ENCODE data around the gene GOLM1. TPM values are rescaled to one million over a fixed set of nuclear protein-coding genes. Genes with fewer than 3 reads are reported as not detected.

GOLM1 gene
- total and polyA plus RNA-seq, 8 donors, result 20.2 to 76.7 (median 34.0) TPM

GRCh38 chr9:86135371-86135770 is 36.0 kb upstream of the GOLM1 start:
- FAIRE-seq (no peak), DNase-seq (no peak), ATAC-seq (peak in 2 of 4 donors; percentile 31 to 43)
- Histone ChIP-seq H3K27ac (no peak overlapping the region), H3K36me3 (no peaks in the 10 kb centered on the region), H3K4me3 (no peak overlapping the region), H3K4me1 (peaks cover 0 to 12% (median 0%) of the 10 kb centered on the region in 3 donors), H3K9me3 (no peaks in the 10 kb centered on the region), H3K27me3 (no peaks in the 10 kb centered on the region)
- intact Hi-C loops (cut with DNase I), result no loop called here
- TF ChIP-seq CTCF (IDR thresholded peaks at IDR 0.05), result no peak
- WGBS, 2 donors, result 82 to 83% methylated on average over 5 of the region's 5 CpGs

GRCh38 chr9:86134361-86134760 is 35.0 kb upstream of the GOLM1 start:
- no peak for ATAC-seq
- no peak overlapping the region for H3K4me3 ChIP-seq
- 68 to 93% methylated on average over 4 of the region's 4 CpGs for WGBS, 2 donors

DNA sequence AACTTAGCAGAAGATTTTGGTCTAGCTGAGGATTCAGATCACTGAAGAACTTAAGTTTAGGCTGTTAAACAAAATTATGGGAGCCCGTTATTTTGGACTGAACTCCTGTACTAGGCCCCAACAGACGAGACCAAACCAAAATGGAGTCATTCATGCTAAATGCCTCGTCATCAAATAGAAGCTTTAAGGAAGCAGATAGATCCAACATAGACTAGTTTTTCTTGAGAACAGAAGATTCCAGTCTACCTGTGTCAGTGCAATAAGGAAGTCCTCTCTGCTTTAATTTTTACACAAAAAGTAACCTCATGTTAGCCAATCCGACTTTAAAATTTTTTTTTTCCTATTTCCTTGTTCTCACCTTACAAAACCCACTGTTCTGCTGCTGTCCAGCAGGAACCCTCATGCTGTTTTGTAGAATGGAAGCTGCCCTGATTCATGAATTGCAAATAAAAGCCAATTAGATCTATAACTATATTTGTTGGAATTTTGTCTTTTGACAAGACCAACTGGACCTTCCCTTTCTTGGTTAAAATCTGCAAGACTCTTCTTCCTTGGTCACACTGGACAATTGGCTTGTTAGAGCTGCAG is 29.0 kb upstream of the GOLM1 start:
- intact Hi-C loops (cut with DNase I), result no loop called here
- ATAC-seq (peak in 2 of 4 donors; percentile 2 to 20), FAIRE-seq (no peak), DNase-seq (no peak)
- Histone ChIP-seq H3K4me1 (peaks cover 23 to 35% (median 33%) of the 10 kb centered on the region in 3 donors), H3K9me3 (no peaks in the 10 kb centered on the region), H3K4me3 (no peak overlapping the region), H3K27ac (peak overlapping the region; percentile 64 to 94 (median 85)), H3K36me3 (no peaks in the 10 kb centered on the region), H3K27me3 (no peaks in the 10 kb centered on the region)
- 66 to 69% methylated on average over 4 of the region's 4 CpGs for WGBS, 2 donors
- no peak for TF ChIP-seq CTCF (IDR thresholded peaks at IDR 0.05)

More at GRCh38 chr9:86134361-86134760, 35.0 kb upstream of the GOLM1 start:
- no peaks in the 10 kb centered on the region for H3K9me3 ChIP-seq
- DNase-seq, result no peak
- H3K4me1 ChIP-seq, result peaks cover 4 to 12% (median 5%) of the 10 kb centered on the region in 3 donors
- H3K36me3 ChIP-seq, result no peaks in the 10 kb centered on the region
- intact Hi-C loops (cut with DNase I), result no loop called here
- no peak for TF ChIP-seq CTCF (IDR thresholded peaks at IDR 0.05)
- no peak for FAIRE-seq
- no peaks in the 10 kb centered on the region for H3K27me3 ChIP-seq
- no peak overlapping the region for H3K27ac ChIP-seq

GRCh38 chr9:86126998-86127972 is 27.9 kb upstream of the GOLM1 start:
- no peak for FAIRE-seq
- DNase-seq, result peak; percentile 82 to 98 (median 96)
- H3K27ac ChIP-seq, result peak overlapping the region; percentile 64 to 94 (median 85)
- intact Hi-C loops (cut with DNase I), result no loop called here
- H3K27me3 ChIP-seq, result no peaks in the 10 kb centered on the region
- no peak for TF ChIP-seq CTCF (IDR thresholded peaks at IDR 0.05)
- H3K4me1 ChIP-seq, result peaks cover 23 to 35% (median 33%) of the 10 kb centered on the region in 3 donors
- H3K9me3 ChIP-seq, result no peaks in the 10 kb centered on the region
- WGBS, 2 donors, result 8 to 13% methylated on average over 11 of the region's 11 CpGs
- H3K36me3 ChIP-seq, result no peaks in the 10 kb centered on the region
- H3K4me3 ChIP-seq, result no peak overlapping the region
- peak; percentile 94 to 98 (median 98) for ATAC-seq
